ENCODE data around the gene SPATA12. TPM values are rescaled to one million over a fixed set of nuclear protein-coding genes. Genes with fewer than 3 reads are reported as not detected.

The SPATA12 gene
- total RNA-seq, 1 donor from 2014 or later: not detected

GRCh38 chr3:57094575-57094974, 34.1 kb downstream of the SPATA12 start:
- intact Hi-C loops (cut with DNase I): no loop called here
- no peak overlapping the region for H3K27ac ChIP-seq
- TF ChIP-seq CTCF (IDR thresholded peaks at IDR 0.05): no peak
- no peaks in the 10 kb centered on the region for H3K4me1 ChIP-seq
- DNase-seq (ENCODE audit: low spot score in 2 of 2): no peak
- H3K4me3 ChIP-seq: no peak overlapping the region
- H3K9me3 ChIP-seq: no peaks in the 10 kb centered on the region
- H3K27me3 ChIP-seq: no peaks in the 10 kb centered on the region
- peaks cover 0 to 26% of the 10 kb centered on the region in 2 donors for H3K36me3 ChIP-seq

- Histone ChIP-seq H3K27me3 (no peaks in the 10 kb centered on the region), H3K4me1 (no peaks in the 10 kb centered on the region), H3K9me3 (no peaks in the 10 kb centered on the region), H3K4me3 (no peak overlapping the region), H3K36me3 (peaks cover 0 to 26% of the 10 kb centered on the region in 2 donors), H3K27ac (no peak overlapping the region)
- intact Hi-C loops (cut with DNase I): no loop called here
- no peak for DNase-seq (ENCODE audit: low spot score in 2 of 2)
- TF ChIP-seq CTCF (IDR thresholded peaks at IDR 0.05): no peak
Observed at GRCh38 chr3:57095363-57095762, 34.9 kb downstream of the SPATA12 start.

GRCh38 chr3:57097536-57097935, 37.1 kb downstream of the SPATA12 start:
- intact Hi-C loops (cut with DNase I): no loop called here
- DNase-seq (ENCODE audit: low spot score in 2 of 2): no peak
- H3K36me3 ChIP-seq: peaks cover 0 to 30% of the 10 kb centered on the region in 2 donors
- TF ChIP-seq CTCF (IDR thresholded peaks at IDR 0.05): no peak
- H3K27ac ChIP-seq: no peak overlapping the region
- no peaks in the 10 kb centered on the region for H3K4me1 ChIP-seq
- no peak overlapping the region for H3K4me3 ChIP-seq
- no peaks in the 10 kb centered on the region for H3K27me3 ChIP-seq
- no peaks in the 10 kb centered on the region for H3K9me3 ChIP-seq

GRCh38 chr3:57098418-57099310, 38.2 kb downstream of the SPATA12 start:
- H3K9me3 ChIP-seq: no peaks in the 10 kb centered on the region
- no peaks in the 10 kb centered on the region for H3K27me3 ChIP-seq
- DNase-seq (ENCODE audit: low spot score in 2 of 2): no peak
- no peak for TF ChIP-seq CTCF (IDR thresholded peaks at IDR 0.05)
- H3K36me3 ChIP-seq: peaks cover 0 to 30% of the 10 kb centered on the region in 2 donors
- no peak overlapping the region for H3K4me3 ChIP-seq
- H3K27ac ChIP-seq: no peak overlapping the region
- intact Hi-C loops (cut with DNase I): no loop called here
- H3K4me1 ChIP-seq: no peaks in the 10 kb centered on the region

- Histone ChIP-seq H3K27ac (no peak overlapping the region), H3K4me1 (no peaks in the 10 kb centered on the region), H3K36me3 (peaks cover 0 to 30% of the 10 kb centered on the region in 2 donors), H3K4me3 (no peak overlapping the region), H3K9me3 (no peaks in the 10 kb centered on the region), H3K27me3 (no peaks in the 10 kb centered on the region)
- intact Hi-C loops (cut with DNase I): loop anchor here (5.0 kb wide), 2 partner anchors 62 to 127 kb away; partner anchors contain the start of gene APPL1
- DNase-seq (ENCODE audit: low spot score in 2 of 2): peak in 1 of 2 donors; percentile 84
- peak; percentile 68 to 91 (median 83) for TF ChIP-seq CTCF (IDR thresholded peaks at IDR 0.05)
Observed at GRCh38 chr3:57100046-57100695, 39.7 kb downstream of the SPATA12 start.

Measured in ascending aorta (tissue), 2 donors.